ENCODE results near the gene CAP1. TPM values are rescaled to one million over a fixed set of nuclear protein-coding genes. Genes with fewer than 3 reads are reported as not detected.

The CAP1 gene
- total RNA-seq, 4 donors from 2014 or later = 102 to 154 (median 123) TPM

- DNase-seq (ENCODE audit: low spot score in 2 of 2) = no peak
- TF ChIP-seq EP300 (IDR thresholded peaks at IDR 0.05) = no peak
- TF ChIP-seq, protein P1, sequence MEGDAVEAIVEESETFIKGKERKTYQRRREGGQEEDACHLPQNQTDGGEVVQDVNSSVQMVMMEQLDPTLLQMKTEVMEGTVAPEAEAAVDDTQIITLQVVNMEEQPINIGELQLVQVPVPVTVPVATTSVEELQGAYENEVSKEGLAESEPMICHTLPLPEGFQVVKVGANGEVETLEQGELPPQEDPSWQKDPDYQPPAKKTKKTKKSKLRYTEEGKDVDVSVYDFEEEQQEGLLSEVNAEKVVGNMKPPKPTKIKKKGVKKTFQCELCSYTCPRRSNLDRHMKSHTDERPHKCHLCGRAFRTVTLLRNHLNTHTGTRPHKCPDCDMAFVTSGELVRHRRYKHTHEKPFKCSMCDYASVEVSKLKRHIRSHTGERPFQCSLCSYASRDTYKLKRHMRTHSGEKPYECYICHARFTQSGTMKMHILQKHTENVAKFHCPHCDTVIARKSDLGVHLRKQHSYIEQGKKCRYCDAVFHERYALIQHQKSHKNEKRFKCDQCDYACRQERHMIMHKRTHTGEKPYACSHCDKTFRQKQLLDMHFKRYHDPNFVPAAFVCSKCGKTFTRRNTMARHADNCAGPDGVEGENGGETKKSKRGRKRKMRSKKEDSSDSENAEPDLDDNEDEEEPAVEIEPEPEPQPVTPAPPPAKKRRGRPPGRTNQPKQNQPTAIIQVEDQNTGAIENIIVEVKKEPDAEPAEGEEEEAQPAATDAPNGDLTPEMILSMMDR (IDR thresholded peaks at IDR 0.05) = no peak
- no peak for TF ChIP-seq POLR2A (IDR thresholded peaks at IDR 0.05)
- no peak for TF ChIP-seq POLR2AphosphoS5 (IDR thresholded peaks at IDR 0.05)
- Histone ChIP-seq H3K27me3 (no peaks in the 10 kb centered on the region), H3K4me3 (no peak overlapping the region), H3K9me3 (no peaks in the 10 kb centered on the region), H3K36me3 (no peaks in the 10 kb centered on the region), H3K27ac (no peak overlapping the region), H3K4me1 (no peaks in the 10 kb centered on the region)
- WGBS = 53% methylated on average over 2 of the region's 2 CpGs
Measured at GRCh38 chr1:40024671-40025070, 15.9 kb upstream of the CAP1 start.

DNA sequence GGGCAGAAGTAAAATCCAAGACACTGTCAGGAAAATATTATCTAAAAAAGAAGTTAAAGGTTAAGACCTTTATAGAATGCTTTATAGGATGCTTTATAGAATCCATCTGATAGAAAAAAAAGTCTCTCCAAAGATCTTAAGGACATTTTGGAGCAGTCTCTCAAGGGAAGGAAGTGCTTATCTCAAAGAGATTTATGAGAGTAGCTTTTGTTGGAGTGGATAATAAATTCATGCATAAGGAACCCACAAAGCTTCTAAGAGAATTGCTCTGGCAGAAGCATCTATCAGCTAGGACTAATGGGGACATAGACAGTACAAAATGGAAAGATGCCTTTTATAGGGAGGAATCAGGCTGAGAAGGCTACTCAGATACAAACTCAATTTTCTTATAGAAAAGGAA lies 12.9 kb upstream of the CAP1 start:
- H3K36me3 ChIP-seq = no peaks in the 10 kb centered on the region
- no peak overlapping the region for H3K4me3 ChIP-seq
- no peaks in the 10 kb centered on the region for H3K27me3 ChIP-seq
- peaks cover 8% of the 10 kb centered on the region for H3K4me1 ChIP-seq
- H3K9me3 ChIP-seq = no peaks in the 10 kb centered on the region
- DNase-seq (ENCODE audit: low spot score in 2 of 2) = no peak
- no peak overlapping the region for H3K27ac ChIP-seq
- no peak for TF ChIP-seq POLR2AphosphoS5 (IDR thresholded peaks at IDR 0.05)
- no peak for TF ChIP-seq EP300 (IDR thresholded peaks at IDR 0.05)
- no peak for TF ChIP-seq POLR2A (IDR thresholded peaks at IDR 0.05)
- TF ChIP-seq, protein P1 (IDR thresholded peaks at IDR 0.05) = no peak

DNA sequence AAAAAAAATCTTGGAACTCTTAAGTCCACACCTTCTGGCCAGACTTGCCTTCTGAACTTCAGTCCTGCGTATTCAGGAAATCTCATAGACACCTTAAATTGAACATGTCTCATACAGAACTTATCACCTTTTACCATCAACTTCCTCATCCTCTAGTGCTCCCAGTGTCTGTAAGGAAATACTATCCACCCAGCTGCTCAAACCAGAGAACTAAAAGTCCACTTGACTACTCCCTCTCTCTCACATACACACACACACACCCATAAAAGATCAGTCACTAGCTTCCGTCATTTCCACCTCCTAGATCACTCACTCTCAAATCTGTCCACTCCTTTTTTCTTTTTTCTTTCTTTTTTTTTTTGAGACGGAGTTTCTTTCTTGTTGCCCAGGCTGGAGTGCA lies 10.9 kb upstream of the CAP1 start:
- no peaks in the 10 kb centered on the region for H3K9me3 ChIP-seq

DNA sequence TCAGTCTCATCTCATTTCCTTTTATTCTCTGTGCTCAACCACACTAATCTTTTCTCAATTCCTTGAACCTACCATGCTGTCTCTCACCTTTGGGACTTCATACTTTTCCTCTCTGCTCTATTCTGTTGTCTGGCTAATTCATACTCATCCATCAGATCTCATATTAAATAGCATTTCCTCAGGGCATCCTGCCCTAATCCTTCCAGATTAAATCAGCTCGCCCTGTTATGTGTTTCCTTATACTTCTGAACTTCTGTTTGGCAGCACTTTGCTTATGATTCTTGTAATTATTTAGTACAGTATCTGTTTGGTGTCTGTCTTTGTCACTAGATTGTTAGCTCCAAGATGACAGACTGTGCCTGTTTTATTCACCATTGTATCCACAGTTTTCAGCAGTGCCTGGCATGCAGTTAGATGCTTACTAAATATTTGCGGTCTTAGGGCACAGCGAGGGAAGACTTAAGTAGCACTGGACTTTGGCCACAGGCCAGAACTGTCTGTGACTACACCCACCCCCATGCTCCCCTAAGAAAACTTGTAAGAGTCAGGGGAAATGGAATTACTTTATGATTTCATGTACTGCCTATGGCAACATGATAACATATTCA lies 9.9 kb upstream of the CAP1 start:
- Histone ChIP-seq H3K4me1 (peaks cover 8% of the 10 kb centered on the region), H3K36me3 (no peaks in the 10 kb centered on the region), H3K27ac (no peak overlapping the region), H3K9me3 (no peaks in the 10 kb centered on the region), H3K27me3 (no peaks in the 10 kb centered on the region), H3K4me3 (no peak overlapping the region)
- no peak for TF ChIP-seq EP300 (IDR thresholded peaks at IDR 0.05)
- no peak for TF ChIP-seq POLR2AphosphoS5 (IDR thresholded peaks at IDR 0.05)
- no peak for TF ChIP-seq POLR2A (IDR thresholded peaks at IDR 0.05)
- TF ChIP-seq, protein P1 (IDR thresholded peaks at IDR 0.05) = no peak
- 20% methylated on average over 3 of the region's 3 CpGs for WGBS
- no peak for DNase-seq (ENCODE audit: low spot score in 2 of 2)

More for the DNA sequence above, 10.9 kb upstream of the CAP1 start:
- TF ChIP-seq POLR2A (IDR thresholded peaks at IDR 0.05) = no peak
- no peak for TF ChIP-seq POLR2AphosphoS5 (IDR thresholded peaks at IDR 0.05)
- TF ChIP-seq, protein P1 (IDR thresholded peaks at IDR 0.05) = no peak
- no peak for TF ChIP-seq EP300 (IDR thresholded peaks at IDR 0.05)
- Histone ChIP-seq H3K4me3 (no peak overlapping the region), H3K4me1 (peaks cover 8% of the 10 kb centered on the region), H3K36me3 (no peaks in the 10 kb centered on the region), H3K27me3 (no peaks in the 10 kb centered on the region), H3K27ac (no peak overlapping the region)
- no peak for DNase-seq (ENCODE audit: low spot score in 2 of 2)
- WGBS = 62% methylated on average over 3 of the region's 3 CpGs

DNA sequence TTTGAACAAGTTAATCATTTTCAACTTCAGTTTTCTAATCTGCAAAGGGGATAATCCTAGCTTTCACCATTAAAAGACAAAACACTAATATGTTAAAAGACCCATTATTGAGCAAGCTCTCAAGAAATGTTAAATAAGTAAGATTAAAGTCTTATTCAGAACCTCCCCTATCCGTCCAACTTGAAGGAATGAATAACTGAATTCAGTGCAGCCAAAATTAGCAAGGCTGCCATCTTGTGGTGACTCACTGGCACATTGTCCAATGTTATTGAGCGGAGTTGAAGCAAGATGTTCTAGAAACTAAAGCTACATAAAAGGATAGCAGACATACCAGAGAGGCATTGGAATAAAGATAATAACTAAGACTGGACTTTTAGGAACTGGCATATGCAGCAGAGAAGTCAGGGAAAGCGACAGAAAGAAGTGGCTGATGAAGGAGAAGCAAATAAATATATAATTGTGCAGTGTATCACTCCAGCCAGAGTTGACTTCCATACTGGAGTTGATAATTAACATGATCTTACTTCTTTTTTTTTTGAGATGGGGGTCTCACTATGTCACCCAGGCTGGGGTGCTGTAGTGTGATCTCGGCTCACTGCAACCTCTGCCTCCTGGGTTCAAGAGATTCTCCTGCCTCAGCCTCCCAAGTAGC lies 8.2 kb upstream of the CAP1 start:
- TF ChIP-seq POLR2A (IDR thresholded peaks at IDR 0.05) = no peak
- TF ChIP-seq, protein P1 (IDR thresholded peaks at IDR 0.05) = peak; percentile 20 to 58
- Histone ChIP-seq H3K9me3 (no peaks in the 10 kb centered on the region), H3K4me3 (no peak overlapping the region), H3K27me3 (no peaks in the 10 kb centered on the region), H3K36me3 (no peaks in the 10 kb centered on the region), H3K4me1 (peaks cover 24% of the 10 kb centered on the region), H3K27ac (no peak overlapping the region)
- no peak for DNase-seq (ENCODE audit: low spot score in 2 of 2)
- WGBS = 45% methylated on average over 4 of the region's 4 CpGs
